Posterior cingulate gyrus (tissue), 11 donors: ENCODE data around the gene STAB2.

ENCODE experiments used
- DNase-seq, 10 donors: peaks; one replicate each; pipeline versions ENCODE4 v3.0.0 to v3.0.0-alpha.2; 2020 to 2021; ENCODE audit warnings: mixed read lengths in 3 of 10
- intact Hi-C: fragments of 100-400 bp; cut with DNase I; formaldehyde crosslinking; loops from one replicate; pipeline ENCODE4 v1.15.1; 2023

STAB2 gene

GRCh38 chr12:103731539-103731938 lies 144.5 kb downstream of the STAB2 start:
- intact Hi-C loops, result no loop called here
- no peak for DNase-seq

- intact Hi-C loops, result no loop called here
- DNase-seq, result no peak
Measured at GRCh38 chr12:103734863-103735262, 147.8 kb downstream of the STAB2 start.

- intact Hi-C loops, result no loop called here
- no peak for DNase-seq
Measured at GRCh38 chr12:103735291-103735690, 148.2 kb downstream of the STAB2 start.

- no peak for DNase-seq
Measured at GRCh38 chr12:103736572-103736971, 149.5 kb downstream of the STAB2 start.

GRCh38 chr12:103737881-103738280 lies 150.8 kb downstream of the STAB2 start:
- intact Hi-C loops, result no loop called here

More at GRCh38 chr12:103736572-103736971, 149.5 kb downstream of the STAB2 start:
- intact Hi-C loops, result no loop called here

GRCh38 chr12:103742349-103742932 lies 155.4 kb downstream of the STAB2 start:
- intact Hi-C loops, result no loop called here
- DNase-seq, result no peak

More at GRCh38 chr12:103737881-103738280, 150.8 kb downstream of the STAB2 start:
- no peak for DNase-seq

GRCh38 chr12:103743788-103744187 lies 156.7 kb downstream of the STAB2 start:
- intact Hi-C loops, result no loop called here
- DNase-seq, result no peak

- intact Hi-C loops, result no loop called here
Measured at GRCh38 chr12:103745962-103746361, 158.9 kb downstream of the STAB2 start.

GRCh38 chr12:103748002-103748401 lies 160.9 kb downstream of the STAB2 start:
- intact Hi-C loops, result no loop called here
- no peak for DNase-seq

More at GRCh38 chr12:103745962-103746361, 158.9 kb downstream of the STAB2 start:
- DNase-seq, result no peak

GRCh38 chr12:103748875-103749274 lies 161.8 kb downstream of the STAB2 start:
- DNase-seq, result no peak
- intact Hi-C loops, result no loop called here

GRCh38 chr12:103751171-103751570 lies 164.1 kb downstream of the STAB2 start:
- intact Hi-C loops, result no loop called here
- DNase-seq, result no peak

GRCh38 chr12:103751600-103751999 lies 164.5 kb downstream of the STAB2 start:
- intact Hi-C loops, result no loop called here
- no peak for DNase-seq

GRCh38 chr12:103755425-103755824 lies 168.4 kb downstream of the STAB2 start:
- intact Hi-C loops, result no loop called here

GRCh38 chr12:103756443-103756842 lies 169.4 kb downstream of the STAB2 start:
- DNase-seq, result no peak
- intact Hi-C loops, result no loop called here

More at GRCh38 chr12:103755425-103755824, 168.4 kb downstream of the STAB2 start:
- no peak for DNase-seq

- DNase-seq, result no peak
- intact Hi-C loops, result no loop called here
Measured at GRCh38 chr12:103757248-103757647, 170.2 kb downstream of the STAB2 start.

GRCh38 chr12:103758310-103759089 lies 171.4 kb downstream of the STAB2 start:
- intact Hi-C loops, result no loop called here
- peak in 1 of 10 donors; percentile 77 for DNase-seq

GRCh38 chr12:103762473-103762872 lies 175.4 kb downstream of the STAB2 start:
- no peak for DNase-seq
- intact Hi-C loops, result no loop called here

- DNase-seq, result no peak
- intact Hi-C loops, result no loop called here
Measured at GRCh38 chr12:103765322-103765721, 178.2 kb downstream of the STAB2 start.

GRCh38 chr12:103766028-103766427 lies 179.0 kb downstream of the STAB2 start:
- intact Hi-C loops, result no loop called here
- DNase-seq, result no peak

GRCh38 chr12:103768467-103769123 lies 181.5 kb downstream of the STAB2 start:
- peak in 1 of 10 donors; percentile 22 for DNase-seq
- intact Hi-C loops, result no loop called here

- intact Hi-C loops, result no loop called here
- peak in 1 of 10 donors; percentile 63 for DNase-seq
Measured at GRCh38 chr12:103769240-103769945, 182.3 kb downstream of the STAB2 start.
